OCI-M2 (cell line): ENCODE data around the gene CPVL.
"Not testable (repeated sequence)": the region's sequence is repeated elsewhere in the genome, so short reads cannot be mapped to it uniquely, and the experiment has no call there.

ENCODE experiments used
- DNase-seq: peaks from one replicate; lab custom pipeline; 2025; ENCODE audit not compliant: unreplicated experiment; lab: John Stamatoyannopoulos, UW

CPVL gene

GRCh38 chr7:29093091-29093490, 53.2 kb downstream of the CPVL start:
- DNase-seq = not testable (repeated sequence)

DNA sequence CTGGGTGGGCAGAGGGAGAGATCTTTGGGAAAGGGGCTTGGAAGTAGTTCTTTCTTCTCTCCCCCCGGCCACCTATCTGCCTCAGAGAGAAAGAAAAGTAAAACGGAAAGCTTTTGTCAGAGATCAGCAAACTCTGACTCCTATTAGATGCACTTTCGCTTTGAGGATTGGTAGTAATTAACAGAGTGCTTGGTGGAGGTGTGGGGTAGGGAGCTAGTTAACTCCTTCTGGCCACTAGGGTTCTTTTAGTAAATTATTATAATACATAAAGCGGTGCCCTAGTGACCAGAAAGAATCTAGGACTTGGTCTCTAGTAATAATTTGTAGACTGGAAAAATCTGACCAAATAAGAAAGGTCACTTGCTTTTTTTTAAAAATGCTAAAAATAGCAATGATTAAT, 54.6 kb downstream of the CPVL start:
- no peak for DNase-seq

DNA sequence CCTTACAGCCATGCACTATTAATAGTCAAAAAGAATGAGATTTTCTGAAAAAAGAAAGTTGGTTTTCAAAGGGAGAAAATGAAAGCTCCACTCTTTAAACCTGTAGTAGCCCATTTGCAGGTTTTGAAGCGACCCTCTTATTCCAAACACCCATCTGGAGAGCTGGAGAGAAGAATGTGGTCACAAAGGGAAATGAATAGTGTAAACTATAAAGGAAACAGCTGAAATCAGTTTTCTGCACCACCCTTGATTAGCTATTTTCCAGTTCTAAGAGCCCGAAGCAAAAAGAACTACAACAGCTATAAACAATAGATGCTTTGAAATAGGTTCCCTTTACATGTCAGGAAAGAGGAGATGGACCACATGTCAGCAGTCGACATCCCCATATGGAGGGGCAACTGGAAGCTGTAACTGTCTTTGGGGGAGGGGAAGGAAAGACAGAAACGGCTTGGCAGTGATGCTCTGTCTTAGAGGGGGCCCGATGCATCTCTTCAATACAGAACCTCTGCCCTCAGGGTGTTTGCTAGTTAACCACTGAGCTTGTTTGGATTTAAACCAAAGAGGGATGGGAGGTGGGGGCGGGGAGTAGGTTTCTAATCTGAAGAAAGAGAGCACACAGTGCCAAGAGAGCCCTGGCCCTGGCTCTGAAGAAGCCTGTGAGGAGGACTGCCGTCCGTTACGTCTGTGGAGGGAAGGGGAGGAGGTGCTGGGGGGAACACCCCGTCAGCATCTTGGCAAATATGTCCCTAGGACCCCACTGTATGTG, 55.3 kb downstream of the CPVL start:
- no peak for DNase-seq

DNA sequence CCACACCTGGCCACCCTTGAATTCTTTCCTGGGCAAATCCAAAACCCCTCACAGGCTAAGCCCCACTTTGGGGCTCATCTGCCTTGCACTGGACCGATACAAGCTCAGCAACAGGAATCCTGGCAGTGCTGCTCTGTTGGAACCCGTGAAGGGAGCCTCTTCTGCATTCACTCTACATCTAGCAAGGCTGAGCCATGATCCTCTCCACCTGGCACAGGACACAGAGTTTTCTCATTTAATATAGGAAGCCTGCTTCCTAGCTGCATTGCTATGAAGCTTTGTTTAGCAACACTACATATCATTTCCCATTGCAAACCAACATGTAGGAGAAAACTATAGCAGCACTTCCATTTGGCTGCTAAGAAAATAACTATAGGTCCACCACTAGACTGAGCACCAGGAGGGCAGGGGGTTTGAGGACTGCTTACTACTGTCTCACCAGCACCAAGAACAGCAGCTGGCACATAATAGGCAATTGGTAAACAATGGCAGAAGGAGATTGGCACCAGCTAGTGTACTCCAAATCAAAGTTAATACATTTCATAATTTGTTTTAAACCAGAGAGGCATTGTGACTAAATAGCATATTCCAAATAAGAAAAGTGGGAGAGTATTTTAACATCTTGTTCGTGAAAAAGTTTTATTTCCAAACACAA, 56.1 kb downstream of the CPVL start:
- no peak for DNase-seq

DNA sequence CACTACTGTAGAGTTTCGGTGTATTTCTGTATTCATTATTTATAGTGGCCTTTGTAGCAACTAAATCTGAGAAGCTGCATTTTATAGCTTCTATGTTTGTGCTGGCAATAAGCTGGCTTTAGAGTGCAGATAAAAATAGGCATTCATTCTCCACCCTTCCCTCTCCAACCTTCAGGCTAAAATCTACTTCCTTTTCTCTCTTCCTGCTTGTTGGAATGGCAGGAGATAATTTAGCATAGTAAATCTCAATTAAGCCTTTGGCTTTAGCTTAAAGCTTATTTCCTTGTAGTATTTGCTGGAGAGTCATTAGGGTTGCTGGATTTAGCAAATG, 58.5 kb downstream of the CPVL start:
- DNase-seq = no peak

DNA sequence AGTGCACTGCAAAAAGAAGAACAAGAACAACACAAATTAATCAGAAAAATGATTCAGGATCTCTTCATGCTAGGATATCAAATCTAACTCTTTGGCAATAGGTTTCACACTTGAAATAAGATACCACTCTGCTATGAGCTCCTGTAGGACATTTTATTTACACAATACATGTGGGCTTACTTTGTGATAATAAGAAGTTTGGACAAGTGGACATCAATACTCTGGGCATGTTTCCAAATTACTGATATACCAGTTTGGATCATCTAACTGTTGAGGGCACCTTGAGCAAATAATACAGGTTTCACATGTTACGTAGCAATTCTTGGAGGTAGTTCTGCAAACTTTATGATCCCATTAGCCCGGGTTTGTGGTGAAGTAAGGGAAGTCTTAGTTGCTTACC, 59.8 kb downstream of the CPVL start:
- no peak for DNase-seq

DNA sequence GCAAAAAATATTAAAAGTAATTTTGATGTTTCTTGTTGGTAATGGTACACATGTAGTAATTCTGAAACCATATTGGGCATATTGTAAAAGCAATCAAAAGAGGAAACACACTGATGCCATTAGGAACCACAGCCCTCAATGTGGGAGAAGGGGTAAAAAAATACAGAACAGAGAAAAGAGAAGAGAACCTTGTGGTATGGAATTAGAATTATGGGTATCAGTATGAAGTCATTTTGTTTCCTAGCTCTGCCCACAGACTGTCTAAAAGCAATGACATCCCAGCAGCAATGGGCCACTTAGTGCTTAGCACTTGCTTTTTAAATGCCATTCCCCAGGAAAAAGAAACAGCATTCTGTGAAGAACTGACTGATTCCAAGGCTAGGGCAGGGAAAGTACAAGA, 61.5 kb downstream of the CPVL start:
- DNase-seq = no peak

GRCh38 chr7:29080803-29081202, 65.5 kb downstream of the CPVL start:
- no peak for DNase-seq

- no peak for DNase-seq
These were observed 67.8 kb downstream of the CPVL start for GRCh38 chr7:29078311-29079260.

GRCh38 chr7:29077854-29078253, 68.5 kb downstream of the CPVL start:
- no peak for DNase-seq

GRCh38 chr7:29077176-29077575, 69.2 kb downstream of the CPVL start:
- DNase-seq = no peak

GRCh38 chr7:29076631-29077030, 69.7 kb downstream of the CPVL start:
- no peak for DNase-seq

GRCh38 chr7:29075606-29076005, 70.7 kb downstream of the CPVL start:
- DNase-seq = no peak

GRCh38 chr7:29071203-29071874, 75.0 kb downstream of the CPVL start:
- DNase-seq = no peak

- DNase-seq = no peak
These were observed 79.7 kb downstream of the CPVL start for GRCh38 chr7:29066641-29067040.

DNA sequence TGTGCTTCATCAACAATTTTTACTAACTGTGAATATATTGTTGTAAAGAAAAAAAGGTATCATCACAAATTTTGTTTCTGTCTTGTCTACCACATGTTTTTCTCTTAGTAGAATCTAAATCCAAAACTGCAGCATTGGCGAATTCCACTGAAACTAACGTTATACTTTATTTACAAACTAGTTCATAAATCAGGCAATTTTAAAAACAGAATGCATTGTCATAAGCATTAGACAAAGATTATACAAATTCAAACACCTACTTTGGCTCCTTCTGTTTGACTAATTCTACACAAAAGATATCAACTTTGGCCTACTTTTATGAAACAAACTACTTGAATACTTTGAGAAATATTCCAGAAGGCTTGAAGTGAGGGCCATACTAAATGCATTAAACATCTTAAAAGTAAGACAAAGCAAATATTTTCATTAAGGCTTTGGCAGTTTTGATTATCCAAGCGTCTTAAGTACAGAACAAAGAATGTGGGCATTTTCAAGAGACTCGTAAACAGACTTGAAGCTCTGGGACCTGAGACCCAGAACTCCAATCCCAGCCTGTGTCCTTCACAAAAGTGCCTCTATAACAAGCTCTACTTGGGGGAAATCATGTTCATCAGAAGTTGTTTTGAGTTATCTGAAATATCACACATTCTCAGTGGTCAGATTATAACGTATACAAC, 81.0 kb downstream of the CPVL start:
- DNase-seq = no peak

GRCh38 chr7:29063872-29064271, 82.5 kb downstream of the CPVL start:
- no peak for DNase-seq

GRCh38 chr7:29063236-29063635, 83.1 kb downstream of the CPVL start:
- DNase-seq = no peak

GRCh38 chr7:29053105-29053872, 93.0 kb downstream of the CPVL start:
- DNase-seq = no peak

DNA sequence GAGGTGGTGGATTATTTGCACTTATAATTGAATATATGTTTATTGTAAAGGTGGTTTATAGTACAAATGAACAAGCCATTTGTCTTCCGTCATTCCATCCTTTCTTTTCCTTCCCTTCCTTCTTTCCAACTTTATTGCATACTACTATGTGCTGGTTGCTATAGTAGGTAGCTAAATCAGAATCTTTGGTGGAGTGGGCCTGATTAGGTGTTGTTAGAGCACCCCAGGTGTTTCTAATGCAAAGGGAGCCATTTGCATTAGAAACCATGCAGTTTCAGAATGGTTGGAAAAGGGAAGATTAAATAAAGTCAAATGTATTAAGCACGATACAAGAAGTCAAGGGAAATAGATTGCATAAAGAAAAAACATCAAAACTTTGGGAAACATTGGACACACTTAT, 99.4 kb downstream of the CPVL start:
- no peak for DNase-seq
